Erythroblast (primary cell): ENCODE data around the gene LRMDA.

Experiments
- GATA1 ChIP-seq: IDR thresholded peaks from 2 replicates; pipeline ENCODE4 v1.6.1; 2011; ENCODE audit warnings: low read depth, mild to moderate bottlenecking, control low read depth, low read length, moderate library complexity
- POLR2A ChIP-seq: IDR thresholded peaks from 2 replicates; pipeline ENCODE4 v1.6.1; 2011; ENCODE audit warnings: mild to moderate bottlenecking, low read length

- TF ChIP-seq POLR2A, result no peak
- no peak for TF ChIP-seq GATA1
Observed at GRCh38 chr10:75401569-75402485, 29.6 kb upstream of the LRMDA start, which contains the start of gene ZNF503.
